Measurements from ENCODE around the gene CDH12.

Gene CDH12

GRCh38 chr5:21931116-21931515 lies 922.0 kb downstream of the CDH12 start:
- H3K27ac ChIP-seq, result no peak overlapping the region
- no peaks in the 10 kb centered on the region for H4K20me1 ChIP-seq (ENCODE audit: insufficient read depth)
- H3K4me3 ChIP-seq (IDR thresholded peaks at IDR 0.05; ENCODE audit: insufficient read depth, low read depth, low read length), result no peak overlapping the region
- no peak overlapping the region for H2AFZ ChIP-seq (ENCODE audit: low read depth)
- no peak for TF ChIP-seq CTCF (conservative IDR thresholded peaks at IDR 0.05; ENCODE audit: low read depth, low read length)
- H3K27me3 ChIP-seq (ENCODE audit: insufficient read depth, low read depth), result no peaks in the 10 kb centered on the region
- H3K4me1 ChIP-seq (ENCODE audit: low read depth, poor library complexity, severe bottlenecking), result no peaks in the 10 kb centered on the region
- H3K9ac ChIP-seq, result no peak overlapping the region
- H3K79me2 ChIP-seq (ENCODE audit: insufficient read depth, low read depth), result no peaks in the 10 kb centered on the region
- H3K4me2 ChIP-seq, result no peak overlapping the region
- no peaks in the 10 kb centered on the region for H3K36me3 ChIP-seq (ENCODE audit: insufficient read depth)

GRCh38 chr5:21919414-21920022 lies 933.6 kb downstream of the CDH12 start:
- Histone ChIP-seq H3K36me3 (ENCODE audit: insufficient read depth) (no peaks in the 10 kb centered on the region), H3K9ac (no peak overlapping the region), H4K20me1 (ENCODE audit: insufficient read depth) (no peaks in the 10 kb centered on the region), H3K4me2 (no peak overlapping the region), H3K4me1 (ENCODE audit: low read depth, poor library complexity, severe bottlenecking) (no peaks in the 10 kb centered on the region), H2AFZ (ENCODE audit: low read depth) (0 out of 2 replicates have a peak overlapping the region, but pooled peaks have one; percentile 18), H3K4me3 (IDR thresholded peaks at IDR 0.05; ENCODE audit: insufficient read depth, low read depth, low read length) (no peak overlapping the region), H3K27ac (no peak overlapping the region), H3K27me3 (ENCODE audit: insufficient read depth, low read depth) (no peaks in the 10 kb centered on the region), H3K79me2 (ENCODE audit: insufficient read depth, low read depth) (no peaks in the 10 kb centered on the region)
- peak; percentile 73 for TF ChIP-seq CTCF (conservative IDR thresholded peaks at IDR 0.05; ENCODE audit: low read depth, low read length)

- Histone ChIP-seq H3K9ac (no peak overlapping the region), H3K79me2 (ENCODE audit: insufficient read depth, low read depth) (no peaks in the 10 kb centered on the region), H3K4me2 (no peak overlapping the region), H3K4me3 (IDR thresholded peaks at IDR 0.05; ENCODE audit: insufficient read depth, low read depth, low read length) (no peak overlapping the region), H3K4me1 (ENCODE audit: low read depth, poor library complexity, severe bottlenecking) (no peaks in the 10 kb centered on the region), H3K27ac (no peak overlapping the region), H4K20me1 (ENCODE audit: insufficient read depth) (no peaks in the 10 kb centered on the region), H3K27me3 (ENCODE audit: insufficient read depth, low read depth) (no peaks in the 10 kb centered on the region), H3K36me3 (ENCODE audit: insufficient read depth) (no peaks in the 10 kb centered on the region), H2AFZ (ENCODE audit: low read depth) (no peak overlapping the region)
- TF ChIP-seq CTCF (conservative IDR thresholded peaks at IDR 0.05; ENCODE audit: low read depth, low read length), result no peak
Measured at GRCh38 chr5:21918451-21918850, 934.7 kb downstream of the CDH12 start.

GRCh38 chr5:21910731-21911130 lies 942.4 kb downstream of the CDH12 start:
- Histone ChIP-seq H3K36me3 (ENCODE audit: insufficient read depth) (no peaks in the 10 kb centered on the region), H3K27me3 (ENCODE audit: insufficient read depth, low read depth) (no peaks in the 10 kb centered on the region), H3K9ac (no peak overlapping the region), H3K79me2 (ENCODE audit: insufficient read depth, low read depth) (no peaks in the 10 kb centered on the region), H4K20me1 (ENCODE audit: insufficient read depth) (no peaks in the 10 kb centered on the region), H3K4me1 (ENCODE audit: low read depth, poor library complexity, severe bottlenecking) (no peaks in the 10 kb centered on the region), H3K4me2 (no peak overlapping the region), H3K27ac (no peak overlapping the region), H2AFZ (ENCODE audit: low read depth) (no peak overlapping the region), H3K4me3 (IDR thresholded peaks at IDR 0.05; ENCODE audit: insufficient read depth, low read depth, low read length) (no peak overlapping the region)
- no peak for TF ChIP-seq CTCF (conservative IDR thresholded peaks at IDR 0.05; ENCODE audit: low read depth, low read length)

All from KMS-11 (cell line).